Kasumi-1 (cell line): Measurements from ENCODE around the gene FOXD4L4.
"Not testable (repeated sequence)": the region's sequence is repeated elsewhere in the genome, so short reads cannot be mapped to it uniquely, and the experiment has no call there.

Experiments used
- DNase-seq, 2 experiments: peaks; one replicate each; lab custom pipeline; 2025; lab: John Stamatoyannopoulos, UW

FOXD4L4 gene

DNA sequence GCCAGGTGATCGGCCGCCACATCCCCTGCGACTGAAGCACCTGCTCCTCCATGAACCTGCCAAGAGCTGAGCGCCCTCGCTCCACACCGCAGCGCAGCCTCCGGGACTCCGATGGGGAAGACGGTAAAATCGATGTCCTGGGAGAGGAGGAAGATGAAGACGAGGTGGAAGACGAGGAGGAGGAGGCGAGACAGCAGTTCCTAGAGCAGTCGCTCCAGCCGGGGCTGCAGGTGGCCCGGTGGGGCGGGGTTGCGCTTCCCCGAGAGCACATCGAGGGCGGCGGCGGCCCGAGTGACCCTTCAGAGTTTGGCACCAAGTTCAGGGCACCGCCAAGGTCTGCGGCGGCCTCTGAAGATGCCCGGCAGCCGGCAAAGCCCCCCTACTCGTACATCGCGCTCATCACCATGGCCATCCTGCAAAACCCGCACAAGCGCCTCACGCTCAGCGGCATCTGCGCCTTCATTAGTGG, at the start of gene FOXD4L4:
Gene FOXD4L4 (plus strand): TSS at position 51 of the 469 bp plus-strand sequence. CDS start 0 bp downstream, at position 51.
- DNase-seq, result not testable (repeated sequence)

DNA sequence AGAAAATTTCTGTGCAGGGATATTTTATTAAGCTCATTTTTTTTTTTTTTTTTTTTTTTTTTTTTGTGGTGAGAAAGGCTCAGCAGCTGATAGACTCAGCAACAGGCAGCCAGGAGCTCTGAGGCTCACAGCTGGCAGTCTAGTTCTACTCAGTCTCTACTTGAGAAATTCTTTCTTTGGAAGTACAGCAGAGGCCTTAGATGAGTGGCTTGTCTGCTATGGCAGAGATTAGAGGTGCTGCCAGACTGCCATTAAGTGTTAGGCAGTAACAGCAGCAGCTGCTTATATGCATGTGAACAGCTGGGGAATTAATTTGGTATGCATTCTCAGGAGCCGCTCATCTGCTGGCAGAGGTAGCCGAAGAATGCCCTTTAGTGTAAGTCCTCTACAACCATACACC, 33.4 kb upstream of the FOXD4L4 start:
- not testable (repeated sequence) for DNase-seq

DNA sequence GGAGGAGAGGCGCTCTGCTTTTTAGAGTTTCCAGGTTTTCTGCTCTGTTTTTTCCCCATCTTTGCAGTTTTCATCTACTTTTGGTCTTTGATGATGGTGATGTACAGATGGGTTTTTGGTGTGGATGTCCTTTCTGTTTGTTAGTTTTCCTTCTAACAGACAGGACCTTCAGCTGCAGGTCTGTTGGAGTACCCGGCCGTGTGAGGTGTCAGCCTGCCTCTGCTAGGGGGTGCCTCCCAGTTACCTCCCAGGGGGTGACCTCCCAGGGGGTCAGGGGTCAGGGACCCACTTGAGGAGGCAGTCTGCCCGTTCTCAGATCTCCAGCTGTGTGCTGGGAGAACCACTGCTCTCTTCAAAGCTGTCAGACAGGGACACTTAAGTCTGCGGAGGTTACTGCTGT, 22.5 kb upstream of the FOXD4L4 start:
- not testable (repeated sequence) for DNase-seq

DNA sequence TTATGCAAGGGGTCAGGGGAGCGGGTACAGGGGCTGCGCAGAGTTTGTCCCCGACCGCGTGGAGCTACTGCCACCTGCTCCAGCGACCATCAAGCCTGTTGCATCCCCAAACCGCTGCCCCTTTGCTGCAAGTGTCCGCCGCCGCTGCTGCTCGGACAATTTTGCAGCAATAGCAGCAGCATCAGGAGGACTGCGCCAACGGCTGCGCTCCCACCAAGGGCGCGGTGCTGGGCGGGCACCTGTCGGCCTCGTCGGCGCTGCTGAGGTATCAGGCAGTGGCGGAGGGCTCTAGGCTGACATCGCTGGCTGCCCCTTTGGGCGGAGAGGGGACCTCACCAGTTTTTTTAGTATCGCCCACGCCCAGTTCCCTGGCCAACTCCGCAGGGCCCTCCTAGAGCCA, 1.2 kb downstream of the FOXD4L4 start:
- not testable (repeated sequence) for DNase-seq
